LNCAP (cell line): ENCODE measurements around the gene FUT8.

Source experiments
- TF ChIP-seq, protein P1 (sequence below): fragments of 450-650 bp; IDR thresholded peaks from 2 replicates; pipeline ENCODE4 v1.5.1; 2017; ENCODE audit warnings: mild to moderate bottlenecking

The FUT8 gene

DNA sequence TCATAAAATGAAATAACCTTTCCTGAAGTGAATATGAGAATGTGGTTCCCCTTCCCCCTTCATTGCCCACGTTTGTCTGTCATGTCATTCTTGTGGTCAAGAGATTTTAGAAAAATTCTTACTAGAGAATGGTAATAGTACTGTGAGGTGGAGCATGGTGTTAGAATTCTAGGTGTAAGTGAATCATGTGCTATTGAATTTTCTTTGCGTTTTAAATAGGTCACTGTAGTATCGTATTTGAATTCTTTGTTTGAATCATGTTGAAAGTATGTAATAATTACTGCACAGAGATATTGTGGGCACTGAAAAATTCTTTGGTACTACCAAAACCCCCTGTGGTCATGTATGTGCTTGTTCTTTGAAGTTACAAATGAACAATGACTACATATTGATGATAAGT is 49.9 kb downstream of the FUT8 start:
- TF ChIP-seq, protein P1, sequence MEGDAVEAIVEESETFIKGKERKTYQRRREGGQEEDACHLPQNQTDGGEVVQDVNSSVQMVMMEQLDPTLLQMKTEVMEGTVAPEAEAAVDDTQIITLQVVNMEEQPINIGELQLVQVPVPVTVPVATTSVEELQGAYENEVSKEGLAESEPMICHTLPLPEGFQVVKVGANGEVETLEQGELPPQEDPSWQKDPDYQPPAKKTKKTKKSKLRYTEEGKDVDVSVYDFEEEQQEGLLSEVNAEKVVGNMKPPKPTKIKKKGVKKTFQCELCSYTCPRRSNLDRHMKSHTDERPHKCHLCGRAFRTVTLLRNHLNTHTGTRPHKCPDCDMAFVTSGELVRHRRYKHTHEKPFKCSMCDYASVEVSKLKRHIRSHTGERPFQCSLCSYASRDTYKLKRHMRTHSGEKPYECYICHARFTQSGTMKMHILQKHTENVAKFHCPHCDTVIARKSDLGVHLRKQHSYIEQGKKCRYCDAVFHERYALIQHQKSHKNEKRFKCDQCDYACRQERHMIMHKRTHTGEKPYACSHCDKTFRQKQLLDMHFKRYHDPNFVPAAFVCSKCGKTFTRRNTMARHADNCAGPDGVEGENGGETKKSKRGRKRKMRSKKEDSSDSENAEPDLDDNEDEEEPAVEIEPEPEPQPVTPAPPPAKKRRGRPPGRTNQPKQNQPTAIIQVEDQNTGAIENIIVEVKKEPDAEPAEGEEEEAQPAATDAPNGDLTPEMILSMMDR, result no peak

DNA sequence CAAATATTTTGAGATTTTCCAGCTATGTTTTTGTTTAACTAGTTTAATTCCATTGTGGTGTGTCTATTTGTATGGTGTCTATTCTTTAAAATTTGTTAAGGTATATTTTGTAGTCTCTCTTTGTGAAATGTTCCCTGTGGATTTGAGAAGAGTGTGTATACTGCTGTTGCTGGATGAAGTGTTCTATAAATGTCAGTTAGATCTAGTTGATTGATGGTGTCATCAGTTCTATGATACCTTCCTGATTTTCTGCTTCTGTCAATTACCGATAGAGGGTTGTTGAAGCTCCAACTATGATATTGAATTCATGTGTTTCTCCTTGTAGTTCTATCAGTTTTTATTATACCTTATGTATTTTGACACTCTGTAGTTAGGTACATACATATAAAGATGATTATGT is 53.1 kb downstream of the FUT8 start:
- TF ChIP-seq, protein P1, result no peak

DNA sequence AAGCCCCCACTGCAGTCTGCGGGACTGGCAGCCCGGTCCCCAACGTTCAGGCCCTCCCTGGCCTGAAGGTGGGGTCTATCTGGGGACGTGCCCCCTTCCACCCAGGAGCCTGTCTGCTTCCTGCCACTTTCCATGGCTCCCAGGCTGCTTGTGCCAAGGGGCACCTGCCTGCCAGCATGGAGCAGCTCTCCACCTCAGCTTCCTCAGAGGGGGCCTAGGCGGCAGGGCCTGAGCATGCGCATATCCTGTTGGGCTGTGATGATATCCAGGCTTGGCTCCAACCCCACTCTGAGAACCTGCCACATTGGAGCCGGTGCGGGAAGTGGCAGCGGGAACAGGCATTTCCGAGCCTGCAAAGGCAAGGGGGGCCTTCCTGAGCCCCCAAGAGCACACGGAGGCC is 57.4 kb downstream of the FUT8 start:
- TF ChIP-seq, protein P1, result no peak

DNA sequence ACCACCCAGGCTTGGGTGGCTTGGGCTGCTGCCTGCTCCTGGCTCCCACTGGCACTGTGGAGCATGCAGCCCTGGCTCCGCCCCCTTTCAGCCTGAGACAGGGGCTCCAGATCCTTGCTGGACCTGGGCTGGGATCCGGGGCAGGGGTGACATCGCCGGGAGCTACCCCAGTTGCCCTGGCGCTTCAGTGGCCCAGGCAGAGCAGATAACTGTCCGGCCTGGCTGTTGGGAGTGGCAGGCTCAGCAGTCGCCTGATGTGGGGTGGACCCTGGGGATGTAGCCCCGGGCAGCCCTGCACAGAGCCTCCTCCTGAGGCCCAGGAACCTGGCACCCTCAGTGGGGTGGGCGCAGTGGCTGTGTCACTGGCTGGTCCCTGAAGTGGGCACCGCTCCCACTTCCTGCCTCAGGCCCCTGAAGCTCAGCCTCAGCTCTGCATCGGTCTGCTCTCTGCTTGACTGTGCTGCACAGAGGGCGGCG is 57.9 kb downstream of the FUT8 start:
- TF ChIP-seq, protein P1, result no peak

DNA sequence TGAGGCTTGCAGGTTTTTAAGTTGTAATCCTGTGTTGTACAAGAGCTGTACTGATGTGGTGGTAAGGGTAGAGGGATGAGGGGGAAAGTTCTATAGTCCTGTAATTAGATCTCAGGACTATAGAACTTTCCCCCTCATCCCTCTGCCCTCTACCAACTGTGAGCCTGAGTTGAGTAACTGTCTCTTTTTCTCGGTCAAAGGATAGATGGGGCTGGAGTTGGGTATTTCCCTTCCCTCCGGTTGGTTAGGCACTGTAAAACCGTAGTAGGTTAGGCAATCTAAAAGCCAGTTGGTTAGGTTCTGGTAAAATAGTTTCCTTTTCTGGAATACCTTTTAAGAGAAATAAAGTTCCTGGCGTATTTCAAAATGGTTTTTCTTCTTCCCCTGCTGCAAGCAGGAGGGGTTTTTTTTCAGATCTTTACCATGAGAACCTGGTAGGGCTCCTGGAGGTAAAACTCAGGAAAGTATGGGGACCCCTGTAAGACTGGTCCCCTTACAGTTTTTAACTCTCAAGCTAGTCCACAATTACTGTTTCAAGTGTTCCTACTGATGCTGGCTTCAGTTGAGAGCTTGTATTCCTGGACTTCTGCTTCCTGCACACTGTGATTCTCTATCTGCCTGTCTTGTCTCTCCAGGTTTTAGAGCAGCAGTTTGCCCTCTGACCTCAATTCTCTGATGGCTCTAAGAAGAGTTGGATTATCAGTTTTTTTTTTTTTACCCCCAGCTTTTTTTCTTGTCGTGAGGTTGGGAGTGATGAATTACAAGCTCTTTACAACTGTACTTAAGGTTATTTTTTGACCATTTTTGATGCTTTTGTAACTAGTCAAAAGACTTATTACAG is 58.7 kb downstream of the FUT8 start:
- TF ChIP-seq, protein P1, result no peak

DNA sequence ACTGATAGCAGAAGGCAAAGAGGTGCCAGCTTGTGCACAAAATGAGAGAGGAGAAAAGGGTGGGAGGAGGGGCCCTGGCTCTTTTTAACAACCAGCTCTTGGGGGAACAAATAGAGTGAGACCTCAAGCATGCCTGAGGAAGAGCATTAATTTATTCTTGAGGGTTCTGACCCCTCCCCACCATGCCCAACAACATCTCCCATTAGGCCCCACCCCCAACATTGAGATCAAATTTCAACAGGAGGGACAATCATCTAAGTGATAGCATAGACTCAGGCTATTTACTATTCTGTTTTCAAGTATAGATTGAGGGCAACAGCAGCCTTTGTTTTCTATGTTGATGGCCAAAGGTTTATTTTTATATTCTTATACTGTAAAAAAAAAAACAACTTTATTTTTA is 59.7 kb downstream of the FUT8 start:
- TF ChIP-seq, protein P1, result no peak

DNA sequence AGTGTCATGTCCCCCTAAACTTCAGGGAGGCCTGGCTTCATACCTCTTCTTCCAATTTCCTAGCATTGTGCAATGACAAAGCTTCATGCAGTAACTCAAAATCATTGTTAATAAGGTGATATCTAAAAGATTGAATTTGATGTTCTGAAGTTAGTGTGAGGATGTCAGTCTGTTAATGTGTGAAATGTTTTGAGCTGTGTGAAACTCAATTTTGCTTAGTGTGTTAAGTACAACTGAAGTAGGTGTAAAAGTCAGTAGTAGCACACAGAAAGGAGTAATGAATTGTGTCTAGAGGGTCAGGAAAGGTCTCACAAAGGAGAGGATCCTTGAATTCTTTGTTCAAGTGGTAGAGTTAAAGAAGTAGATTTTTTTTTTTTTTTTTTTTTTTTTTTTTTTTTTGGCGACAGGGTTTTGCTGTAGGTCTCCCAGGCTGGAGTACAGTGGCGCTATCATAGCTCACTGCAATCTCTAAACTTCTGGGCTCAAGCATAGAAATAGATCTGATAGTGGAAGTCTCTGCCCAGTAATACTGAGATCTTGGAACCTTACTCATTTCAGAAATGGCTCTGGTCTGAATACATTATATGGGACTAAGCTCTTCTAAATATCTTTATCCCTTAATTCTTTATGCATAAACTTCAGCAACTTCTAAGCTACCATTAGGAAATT is 63.9 kb downstream of the FUT8 start:
- TF ChIP-seq, protein P1, result no peak
